Ovary (tissue), 9 donors: Measurements from ENCODE around the gene GALNT15. TPM values are rescaled to one million over a fixed set of nuclear protein-coding genes. Genes with fewer than 3 reads are reported as not detected.

Source experiments
- DNase-seq, 5 donors: peaks; one replicate each; pipeline ENCODE4 v3.0.0-alpha.2; 2019 to 2020
- H3K27ac ChIP-seq, 2 donors: fragments of 200-600 bp; one replicate each; pipeline versions ENCODE4 v1.5.1 to v1.8.0; 2019 to 2022
- H3K27me3 ChIP-seq: fragments of 200-600 bp; one replicate; pipeline ENCODE4 v1.8.0; 2022
- H3K36me3 ChIP-seq: fragments of 200-600 bp; sonication (generic); one replicate; pipeline ENCODE4 v1.5.1; 2019
- H3K4me1 ChIP-seq: one replicate; pipeline ENCODE4 v1.8.1; 2013; ENCODE audit warnings: mild to moderate bottlenecking, moderate library complexity; ENCODE audit not compliant: insufficient read depth
- H3K4me3 ChIP-seq: fragments of 200-600 bp; sonication (generic); one replicate; pipeline ENCODE4 v1.5.1; 2017
- H3K9me3 ChIP-seq, 2 donors: fragments of 200-600 bp in 1 of 2; sonication (generic) in 1 of 2; one replicate each; pipeline versions ENCODE4 v1.5.1 to v1.8.1; 2013 to 2019; ENCODE audit warnings: mild to moderate bottlenecking in 1 of 2, moderate library complexity in 1 of 2
- CTCF ChIP-seq, 3 donors: fragments of 450-650 bp in 2 of 3; fragments of 200-600 bp in 1 of 3; IDR thresholded peaks; one replicate each; pipeline versions ENCODE4 v1.5.1 to v1.8.0; 2016 to 2022; ENCODE audit warnings: antibody characterized with exemption in 3 of 3, mild to moderate bottlenecking in 1 of 3
- EP300 ChIP-seq: sonication (generic); formaldehyde crosslinking; IDR thresholded peaks from one replicate; pipeline ENCODE4 v1.6.1; 2017; ENCODE audit warnings: antibody characterized with exemption
- POLR2A ChIP-seq: fragments of 450-650 bp; IDR thresholded peaks from one replicate; pipeline ENCODE4 v1.6.1; 2017; ENCODE audit warnings: antibody characterized with exemption, mild to moderate bottlenecking, moderate library complexity
- WGBS, 3 donors: extraction: QIAGEN DNeasy Blood & Tissue Kit in 1 of 3; methylation state at CpG; one replicate each; pipeline versions ENCODE4 v1.1.5 to v1.1.7; 2013 to 2017; 5-methylcytosine and 5-hydroxymethylcytosine counted together
- intact Hi-C, 4 donors: fragments of 100-400 bp; cut with DNase I; formaldehyde crosslinking; loops; one replicate each; pipeline versions ENCODE4 v1.11.0 to v1.15.1; 2022 to 2023
- polyA plus RNA-seq, 2 donors: library from polyadenylated mRNA; stranded (reverse); fragments of 200-250 nt in 1 of 2; fragments of 350-450 nt in 1 of 2; fragmentation: Illumina TruSeq in 1 of 2; extraction: RNeasy Lipid Tissue Mini Kit (QIAGEN cat#74804) in 1 of 2; gene quantifications; one replicate each; pipeline ENCODE4 v1.2.3, GENCODE V29; 2013 to 2014
- total RNA-seq, 7 donors: library from RNA; depleted of rRNA in 2 of 7; stranded (reverse); fragments of >200 nt in 2 of 7; fragmentation: NEBNext Ultra II Directional in 3 of 7; extraction: Animal tissue kit (Norgen Biotek cat#: 25700) in 3 of 7; gene quantifications; one replicate each; pipeline versions ENCODE4 v1.1.0 to v1.2.4, GENCODE V29; 2016 to 2023
- donor health status: DM: no; HTN: no; CAD: no; lungs with moderate emphysema.
- donor health status: DM: no; HTN: no; CAD: no.
- donor health status: Bipolar disorder and iron deficiency.
- donor health status: DM: yes; HTN: yes; CAD: no.
- donor health status: DM: no; HTN: no; CAD: no.
- donor health status: DM: yes; HTN: yes; CAD: no.

The GALNT15 gene
- total and polyA plus RNA-seq, 9 donors: 14.5 to 118 (median 28.5) TPM

DNA sequence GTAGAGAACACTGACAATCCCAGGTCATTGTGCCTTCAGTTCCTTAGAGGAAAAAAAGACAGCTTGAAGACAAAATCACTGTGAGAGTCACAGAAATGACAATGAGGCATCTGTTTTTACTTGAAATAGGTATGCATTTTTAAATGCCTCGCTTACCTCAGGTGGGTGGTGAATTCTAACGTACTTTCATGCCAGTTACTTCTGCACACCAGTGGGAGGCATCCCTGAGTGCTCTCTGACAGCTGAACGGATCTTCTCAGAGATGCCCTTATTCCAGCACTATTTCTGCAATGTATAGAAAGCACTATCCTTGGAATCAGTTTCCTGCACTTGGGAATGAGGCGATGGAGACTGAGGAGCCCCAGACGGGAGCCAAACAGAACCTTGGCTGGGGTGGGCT, 74.1 kb downstream of the GALNT15 start:
- DNase-seq: no peak
- Histone ChIP-seq H3K27ac (no peak overlapping the region), H3K36me3 (no peaks in the 10 kb centered on the region), H3K4me1 (peaks cover 10% of the 10 kb centered on the region), H3K9me3 (no peaks in the 10 kb centered on the region), H3K4me3 (no peak overlapping the region), H3K27me3 (no peaks in the 10 kb centered on the region)
- TF ChIP-seq CTCF (IDR thresholded peaks at IDR 0.05): no peak
- intact Hi-C loops: loop anchor here (5.0 to 10.0 kb wide), 7 partner anchors 196 to 624 kb away; no protein-coding TSS in a partner anchor
- 85 to 87% (median 86%) methylated on average over 5 of the region's 5 CpGs for WGBS, 3 donors

GRCh38 chr3:16249336-16249735, 74.9 kb downstream of the GALNT15 start:
- Histone ChIP-seq H3K4me3 (no peak overlapping the region), H3K27me3 (no peaks in the 10 kb centered on the region), H3K36me3 (no peaks in the 10 kb centered on the region), H3K9me3 (no peaks in the 10 kb centered on the region), H3K27ac (no peak overlapping the region), H3K4me1 (peaks cover 10% of the 10 kb centered on the region)
- WGBS, 3 donors: 40 to 54% (median 52%) methylated on average over 3 of the region's 3 CpGs
- DNase-seq: no peak
- intact Hi-C loops: loop anchor here (5.0 to 10.0 kb wide), 7 partner anchors 197 to 625 kb away; no protein-coding TSS in a partner anchor
- TF ChIP-seq POLR2A (no peak), CTCF (IDR thresholded peaks at IDR 0.05) (no peak), EP300 (no peak)

DNA sequence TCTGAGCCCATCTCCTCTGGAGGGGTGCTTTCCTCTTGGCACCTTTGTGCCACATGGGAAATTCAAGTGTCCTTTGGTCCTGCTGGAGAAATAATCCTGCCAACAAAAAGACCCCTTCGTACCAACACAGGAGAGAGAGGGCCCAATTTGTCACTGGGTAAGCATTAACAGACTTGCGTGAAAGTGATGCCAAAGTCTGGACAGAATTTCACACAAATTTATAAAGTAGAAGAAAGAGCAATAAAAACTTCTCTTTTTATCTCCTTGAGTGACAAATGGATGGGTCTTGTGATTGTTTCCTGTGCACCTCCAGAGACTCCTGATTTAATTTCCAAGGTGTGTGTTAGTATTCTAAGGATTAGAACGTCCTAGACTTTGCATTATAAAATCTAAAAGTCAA, 75.4 kb downstream of the GALNT15 start:
- no peak overlapping the region for H3K27ac ChIP-seq
- no peak for TF ChIP-seq POLR2A
- TF ChIP-seq CTCF (IDR thresholded peaks at IDR 0.05): no peak
- no peak for TF ChIP-seq EP300
- H3K36me3 ChIP-seq: no peaks in the 10 kb centered on the region
- 78 to 86% (median 86%) methylated on average over 3 of the region's 3 CpGs for WGBS, 3 donors
- intact Hi-C loops: loop anchor here (5.0 to 10.0 kb wide), 7 partner anchors 198 to 625 kb away; no protein-coding TSS in a partner anchor
- H3K4me3 ChIP-seq: no peak overlapping the region
- no peaks in the 10 kb centered on the region for H3K27me3 ChIP-seq
- no peak for DNase-seq
- H3K9me3 ChIP-seq: no peaks in the 10 kb centered on the region
- H3K4me1 ChIP-seq: peaks cover 10% of the 10 kb centered on the region

DNA sequence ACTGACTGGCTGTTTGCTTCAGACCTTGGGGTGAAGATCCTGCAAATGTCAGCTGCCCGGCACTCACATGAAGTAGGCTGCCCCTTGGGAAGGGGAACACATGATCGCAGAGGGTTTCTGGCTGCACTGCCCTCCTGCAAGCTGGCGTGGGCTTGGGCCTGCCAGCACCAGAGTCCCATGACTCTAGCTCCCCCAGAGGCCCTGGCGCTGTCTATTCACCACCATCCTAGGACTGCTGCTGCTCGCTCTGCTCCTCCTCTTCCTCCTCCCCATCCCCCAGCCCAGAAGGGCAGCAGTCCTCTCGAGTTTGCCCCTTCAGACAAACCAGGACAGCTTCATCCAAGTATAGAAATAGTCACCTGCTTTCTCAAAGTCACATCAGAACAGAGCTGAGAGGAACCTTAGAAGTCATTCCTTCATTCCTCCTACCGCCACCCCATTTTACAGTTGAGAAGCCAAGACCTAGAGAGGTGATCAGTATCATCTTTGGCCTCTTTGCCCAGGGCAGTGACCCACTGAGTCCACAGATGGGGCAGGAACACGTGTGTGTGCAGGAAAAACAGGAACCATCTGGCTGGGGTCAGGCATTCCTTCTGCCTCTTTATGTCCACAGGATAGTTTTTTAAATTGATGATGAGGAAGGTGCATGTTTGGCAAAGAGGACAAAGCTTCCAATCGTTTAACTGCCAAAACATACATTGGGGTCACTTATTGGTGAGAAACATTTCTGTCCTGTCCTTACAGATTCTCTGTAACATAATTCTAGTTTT, 77.0 kb downstream of the GALNT15 start:
- WGBS, 3 donors: 67 to 70% (median 68%) methylated on average over 9 of the region's 9 CpGs
- Histone ChIP-seq H3K9me3 (no peaks in the 10 kb centered on the region), H3K27me3 (no peaks in the 10 kb centered on the region), H3K27ac (no peak overlapping the region), H3K4me1 (peaks cover 10% of the 10 kb centered on the region), H3K4me3 (no peak overlapping the region), H3K36me3 (no peaks in the 10 kb centered on the region)
- intact Hi-C loops: no loop called here
- no peak for DNase-seq
- TF ChIP-seq CTCF (IDR thresholded peaks at IDR 0.05) (no peak), POLR2A (no peak), EP300 (no peak)
